SK-N-MC (cell line): ENCODE results near the gene TLCD2.
"Not testable (repeated sequence)": the region's sequence is repeated elsewhere in the genome, so short reads cannot be mapped to it uniquely, and the experiment has no call there.

Experiments used
- DNase-seq: peaks from one replicate; pipeline ENCODE4 v3.0.0-alpha.2; 2011; ENCODE audit warnings: low read depth, low spot score
- H3K27ac ChIP-seq: fragments of 200-600 bp; sonication (generic); 2 replicates; pipeline ENCODE4 v1.5.1; 2016; ENCODE audit warnings: mixed run types
- H3K36me3 ChIP-seq: fragments of 200-600 bp; sonication (generic); 2 replicates; pipeline ENCODE4 v1.6.1; 2017; ENCODE audit warnings: antibody characterized with exemption, low read length, mixed read lengths; ENCODE audit not compliant: insufficient read depth
- H3K4me3 ChIP-seq: fragments of 200-600 bp; sonication (generic); 2 replicates; pipeline ENCODE4 v1.5.1; 2016
- H3K9ac ChIP-seq: fragments of 200-600 bp; sonication (generic); 2 replicates; pipeline ENCODE4 v1.8.0; 2017; ENCODE audit warnings: mixed run types, mixed read lengths; ENCODE audit not compliant: insufficient read length
- H3K9me3 ChIP-seq: fragments of 200-600 bp; sonication (generic); 2 replicates; pipeline ENCODE4 v1.6.1; 2017; ENCODE audit warnings: low read depth, mild to moderate bottlenecking, antibody characterized with exemption, low read length, moderate library complexity, mixed read lengths
- EZH2 ChIP-seq: fragments of 200-600 bp; sonication (generic); IDR thresholded peaks from one replicate; pipeline ENCODE4 v1.6.1; 2017; ENCODE audit warnings: antibody characterized with exemption
- FOXP2 ChIP-seq: optimal IDR thresholded peaks from 2 replicates; pipeline ENCODE3; 2011; ENCODE audit warnings: mild to moderate bottlenecking, moderate library complexity; ENCODE audit not compliant: insufficient read depth; ENCODE audit errors: extremely low read length, control extremely low read depth
- POLR2AphosphoS5 ChIP-seq: IDR thresholded peaks from 2 replicates; pipeline ENCODE4 v1.6.1; 2012; ENCODE audit warnings: mild to moderate bottlenecking, low read depth, low read length, borderline replicate concordance

The TLCD2 gene

GRCh38 chr17:1690544-1691221 lies 19.5 kb downstream of the TLCD2 start:
- TF ChIP-seq FOXP2 (no peak), POLR2AphosphoS5 (no peak), EZH2 (no peak)
- H3K36me3 ChIP-seq = no peaks in the 10 kb centered on the region
- no peak overlapping the region for H3K27ac ChIP-seq
- H3K4me3 ChIP-seq = no peak overlapping the region
- no peak overlapping the region for H3K9ac ChIP-seq
- DNase-seq = no peak
- no peaks in the 10 kb centered on the region for H3K9me3 ChIP-seq

GRCh38 chr17:1688405-1688804 lies 21.8 kb downstream of the TLCD2 start:
- not testable (repeated sequence) for H3K9ac ChIP-seq, H3K9me3 ChIP-seq, H3K27ac ChIP-seq, H3K36me3 ChIP-seq, H3K4me3 ChIP-seq, DNase-seq

- no peaks in the 10 kb centered on the region for H3K9me3 ChIP-seq
- no peak overlapping the region for H3K9ac ChIP-seq
- no peak overlapping the region for H3K27ac ChIP-seq
- TF ChIP-seq POLR2AphosphoS5 (no peak), FOXP2 (no peak), EZH2 (no peak)
- no peak overlapping the region for H3K4me3 ChIP-seq
- H3K36me3 ChIP-seq = peaks cover 26% of the 10 kb centered on the region
- no peak for DNase-seq
These were observed 24.1 kb downstream of the TLCD2 start for GRCh38 chr17:1686086-1686485.

- H3K27ac ChIP-seq = peak within 1 kb of the TSS; percentile 83
- H3K9me3 ChIP-seq = no peaks in the 10 kb centered on the region
- peak; percentile 85 for TF ChIP-seq POLR2AphosphoS5
- no peak for TF ChIP-seq FOXP2
- no peak for TF ChIP-seq EZH2
- peak within 1 kb of the TSS; percentile 99 for H3K4me3 ChIP-seq
- H3K9ac ChIP-seq = peak within 1 kb of the TSS; percentile 98
- H3K36me3 ChIP-seq = peaks cover 41% of the 10 kb centered on the region
- DNase-seq = peak; percentile 70
These were observed 25.6 kb downstream of the TLCD2 start, which contains the start of gene PRPF8 for GRCh38 chr17:1684378-1685189. Gene PRPF8, minus strand, starts transcription at chr17:1684867. Its CDS starts 296 bp downstream, at chr17:1684571.

- no peaks in the 10 kb centered on the region for H3K9me3 ChIP-seq
- DNase-seq = no peak
- TF ChIP-seq FOXP2 = no peak
- no peak for TF ChIP-seq EZH2
- no peak for TF ChIP-seq POLR2AphosphoS5
- peak overlapping the region; percentile 98 for H3K9ac ChIP-seq
- peaks cover 52% of the 10 kb centered on the region for H3K36me3 ChIP-seq
- H3K4me3 ChIP-seq = peak overlapping the region; percentile 99
- H3K27ac ChIP-seq = no peak overlapping the region
These were observed 26.7 kb downstream of the TLCD2 start for GRCh38 chr17:1683459-1683858.

GRCh38 chr17:1676401-1676800 lies 33.8 kb downstream of the TLCD2 start:
- no peak for TF ChIP-seq POLR2AphosphoS5
- no peak for TF ChIP-seq FOXP2
- TF ChIP-seq EZH2 = no peak
- Histone ChIP-seq H3K36me3 (peaks cover 93% of the 10 kb centered on the region), H3K9me3 (no peaks in the 10 kb centered on the region), H3K27ac (no peak overlapping the region), H3K9ac (no peak overlapping the region), H3K4me3 (no peak overlapping the region)
- DNase-seq = no peak

- no peak for DNase-seq
- H3K9ac ChIP-seq = no peak overlapping the region
- H3K27ac ChIP-seq = no peak overlapping the region
- TF ChIP-seq EZH2 (no peak), POLR2AphosphoS5 (no peak)
- H3K9me3 ChIP-seq = no peaks in the 10 kb centered on the region
- H3K36me3 ChIP-seq = peaks cover 91% of the 10 kb centered on the region
- H3K4me3 ChIP-seq = no peak overlapping the region
These were observed 37.0 kb downstream of the TLCD2 start for GRCh38 chr17:1673041-1673785.

GRCh38 chr17:1663934-1664333 lies 46.2 kb downstream of the TLCD2 start:
- not testable (repeated sequence) for H3K9me3 ChIP-seq, H3K4me3 ChIP-seq, H3K9ac ChIP-seq, DNase-seq, H3K27ac ChIP-seq
- H3K36me3 ChIP-seq = peaks cover 77% of the 10 kb centered on the region

- TF ChIP-seq FOXP2 = no peak
- TF ChIP-seq EZH2 = no peak
- TF ChIP-seq POLR2AphosphoS5 = no peak
These were observed 49.1 kb downstream of the TLCD2 start for GRCh38 chr17:1661045-1661444.

More at GRCh38 chr17:1661045-1661444, 49.1 kb downstream of the TLCD2 start:
- Histone ChIP-seq H3K36me3 (peaks cover 81% of the 10 kb centered on the region), H3K27ac (no peak overlapping the region), H3K9me3 (no peaks in the 10 kb centered on the region), H3K4me3 (no peak overlapping the region), H3K9ac (no peak overlapping the region)
- DNase-seq = no peak
